HL-60/S4 treated with phorbol 12-myristate 13-acetate at 8.2 ng/mL for 4 days and 3 days (cell line): Measurements from ENCODE around the gene FRMD3.

Source experiments
- in situ Hi-C: fragments of 300-500 bp; cut with MboI; formaldehyde crosslinking; loops from 2 replicates; pipeline ENCODE4 v1.15.0; 2022; ENCODE audit warnings: low sequenced_read_pairs

Gene FRMD3

GRCh38 chr9:83475741-83476140, 62.5 kb downstream of the FRMD3 start:
- in situ Hi-C loops = no loop called here

- in situ Hi-C loops = no loop called here
These were observed 63.6 kb downstream of the FRMD3 start for GRCh38 chr9:83474631-83475030.

- in situ Hi-C loops = no loop called here
These were observed 64.7 kb downstream of the FRMD3 start for GRCh38 chr9:83473488-83473971.

- in situ Hi-C loops = no loop called here
These were observed 65.4 kb downstream of the FRMD3 start for GRCh38 chr9:83472764-83473163.

GRCh38 chr9:83472221-83472665, 66.0 kb downstream of the FRMD3 start:
- in situ Hi-C loops = no loop called here

- in situ Hi-C loops = no loop called here
These were observed 67.0 kb downstream of the FRMD3 start for GRCh38 chr9:83471241-83471640.

GRCh38 chr9:83469722-83470121, 68.5 kb downstream of the FRMD3 start:
- in situ Hi-C loops = no loop called here

GRCh38 chr9:83468821-83469220, 69.4 kb downstream of the FRMD3 start:
- in situ Hi-C loops = no loop called here

- in situ Hi-C loops = no loop called here
These were observed 71.3 kb downstream of the FRMD3 start for GRCh38 chr9:83466877-83467276.

GRCh38 chr9:83466351-83466750, 71.8 kb downstream of the FRMD3 start:
- in situ Hi-C loops = no loop called here

- in situ Hi-C loops = no loop called here
These were observed 78.4 kb downstream of the FRMD3 start for GRCh38 chr9:83459830-83460229.

- in situ Hi-C loops = no loop called here
These were observed 79.7 kb downstream of the FRMD3 start for GRCh38 chr9:83458530-83458929.

- in situ Hi-C loops = no loop called here
These were observed 81.2 kb downstream of the FRMD3 start for GRCh38 chr9:83457005-83457404.

GRCh38 chr9:83456226-83456625, 82.0 kb downstream of the FRMD3 start:
- in situ Hi-C loops = no loop called here

- in situ Hi-C loops = no loop called here
These were observed 84.1 kb downstream of the FRMD3 start for GRCh38 chr9:83454076-83454475.

GRCh38 chr9:83451308-83451707, 86.9 kb downstream of the FRMD3 start:
- in situ Hi-C loops = no loop called here

- in situ Hi-C loops = no loop called here
These were observed 88.2 kb downstream of the FRMD3 start for GRCh38 chr9:83449983-83450382.

GRCh38 chr9:83449166-83449565, 89.0 kb downstream of the FRMD3 start:
- in situ Hi-C loops = no loop called here

GRCh38 chr9:83448626-83449025, 89.6 kb downstream of the FRMD3 start:
- in situ Hi-C loops = no loop called here

GRCh38 chr9:83447351-83447750, 90.8 kb downstream of the FRMD3 start:
- in situ Hi-C loops = no loop called here

- in situ Hi-C loops = no loop called here
These were observed 92.4 kb downstream of the FRMD3 start for GRCh38 chr9:83445703-83446265.

- in situ Hi-C loops = no loop called here
These were observed 94.1 kb downstream of the FRMD3 start for GRCh38 chr9:83444110-83444509.

- in situ Hi-C loops = no loop called here
These were observed 96.8 kb downstream of the FRMD3 start for GRCh38 chr9:83441390-83441789.
